ENCODE data around the gene VSX1. TPM values are rescaled to one million over a fixed set of nuclear protein-coding genes. Genes with fewer than 3 reads are reported as not detected.

Gene VSX1
- total RNA-seq, 1 donor from 2014 or later = not detected

DNA sequence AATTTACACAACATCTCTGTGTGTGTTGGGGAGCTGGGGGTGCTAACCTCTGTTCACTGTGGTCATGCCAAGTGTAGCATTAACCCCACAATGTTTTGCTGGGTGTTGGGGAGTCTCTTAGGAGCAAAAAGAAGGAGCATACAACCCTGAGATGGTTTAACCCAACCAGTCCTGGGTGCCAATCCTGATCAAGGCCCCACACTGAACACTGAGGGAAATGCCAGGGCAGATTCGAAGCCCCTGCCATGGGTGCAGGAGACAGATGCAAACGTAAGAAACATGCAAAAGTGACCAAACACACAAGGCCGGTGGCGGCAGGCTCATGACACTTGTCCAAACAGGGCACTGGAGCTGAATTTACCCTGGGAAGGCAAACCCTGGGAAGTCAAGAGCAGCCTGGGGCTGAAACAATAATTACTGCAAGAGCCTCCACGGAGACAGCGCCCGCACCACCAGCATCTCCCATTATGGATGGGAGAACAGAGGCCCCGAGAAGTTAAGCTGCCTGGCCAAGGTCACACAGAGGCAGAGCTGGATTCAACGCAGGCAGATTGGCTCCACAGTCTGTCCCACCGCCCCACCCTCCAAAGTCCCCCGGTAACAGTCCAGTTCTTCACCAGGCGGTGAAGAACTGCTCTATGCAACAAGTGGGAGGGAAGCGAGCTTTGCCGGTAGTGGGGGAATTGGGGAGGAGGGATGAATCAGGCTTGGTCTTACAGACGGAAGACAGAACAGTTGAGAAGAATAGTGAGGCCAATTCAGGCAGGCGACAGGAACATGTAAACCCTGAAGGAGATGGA lies 32.5 kb downstream of the VSX1 start:
- Histone ChIP-seq H3K9ac (ENCODE audit: low read depth in 1 of 3, low read length in 3 of 3) (peak overlapping the region in 2 of 3 donors; percentile 52 to 79), H3K27ac (ENCODE audit: low read depth, low read length) (peak overlapping the region; percentile 61), H3K4me3 (ENCODE audit: low read length in 3 of 3) (peak overlapping the region in 2 of 3 donors; percentile 13 to 35)

GRCh38 chr20:25048519-25048952 lies 33.4 kb downstream of the VSX1 start:
- peaks cover 96 to 99% (median 99%) of the 10 kb centered on the region in 3 donors for H3K4me1 ChIP-seq (ENCODE audit: control insufficient read depth in 3 of 3, insufficient read depth in 3 of 3, low read length in 3 of 3)

More for the DNA sequence above, 32.5 kb downstream of the VSX1 start:
- peaks cover 9 to 24% (median 18%) of the 10 kb centered on the region in 3 donors for H3K36me3 ChIP-seq (ENCODE audit: control insufficient read depth in 3 of 3, insufficient read depth in 3 of 3, low read length in 3 of 3)
- no peaks in the 10 kb centered on the region for H3K9me3 ChIP-seq (ENCODE audit: control insufficient read depth in 3 of 3, low read length in 3 of 3)
- no peaks in the 10 kb centered on the region for H3K27me3 ChIP-seq (ENCODE audit: control insufficient read depth in 3 of 3, insufficient read depth in 3 of 3, low read length in 3 of 3)
- peaks cover 97 to 99% (median 99%) of the 10 kb centered on the region in 3 donors for H3K4me1 ChIP-seq (ENCODE audit: control insufficient read depth in 3 of 3, insufficient read depth in 3 of 3, low read length in 3 of 3)

GRCh38 chr20:25047766-25048165 lies 34.2 kb downstream of the VSX1 start:
- Histone ChIP-seq H3K4me1 (ENCODE audit: control insufficient read depth in 3 of 3, insufficient read depth in 3 of 3, low read length in 3 of 3) (peaks cover 97 to 99% (median 99%) of the 10 kb centered on the region in 3 donors), H3K9me3 (ENCODE audit: control insufficient read depth in 3 of 3, low read length in 3 of 3) (no peaks in the 10 kb centered on the region), H3K27me3 (ENCODE audit: control insufficient read depth in 3 of 3, insufficient read depth in 3 of 3, low read length in 3 of 3) (no peaks in the 10 kb centered on the region), H3K27ac (ENCODE audit: low read depth, low read length) (no peak overlapping the region), H3K36me3 (ENCODE audit: control insufficient read depth in 3 of 3, insufficient read depth in 3 of 3, low read length in 3 of 3) (peaks cover 9 to 24% (median 18%) of the 10 kb centered on the region in 3 donors), H3K4me3 (ENCODE audit: low read length in 3 of 3) (no peak overlapping the region), H3K9ac (ENCODE audit: low read depth in 1 of 3, low read length in 3 of 3) (peak overlapping the region in 2 of 3 donors; percentile 20 to 79)

More at GRCh38 chr20:25048519-25048952, 33.4 kb downstream of the VSX1 start:
- peak overlapping the region; percentile 3 to 79 (median 54) for H3K9ac ChIP-seq (ENCODE audit: low read depth in 1 of 3, low read length in 3 of 3)
- peak overlapping the region; percentile 20 for H3K27ac ChIP-seq (ENCODE audit: low read depth, low read length)
- H3K4me3 ChIP-seq (ENCODE audit: low read length in 3 of 3) = peak overlapping the region in 2 of 3 donors; percentile 2 to 22
- no peaks in the 10 kb centered on the region for H3K27me3 ChIP-seq (ENCODE audit: control insufficient read depth in 3 of 3, insufficient read depth in 3 of 3, low read length in 3 of 3)
- peaks cover 9 to 24% (median 18%) of the 10 kb centered on the region in 3 donors for H3K36me3 ChIP-seq (ENCODE audit: control insufficient read depth in 3 of 3, insufficient read depth in 3 of 3, low read length in 3 of 3)
- no peaks in the 10 kb centered on the region for H3K9me3 ChIP-seq (ENCODE audit: control insufficient read depth in 3 of 3, low read length in 3 of 3)

GRCh38 chr20:25046736-25047666 lies 34.9 kb downstream of the VSX1 start:
- no peaks in the 10 kb centered on the region for H3K27me3 ChIP-seq (ENCODE audit: control insufficient read depth in 3 of 3, insufficient read depth in 3 of 3, low read length in 3 of 3)
- H3K9ac ChIP-seq (ENCODE audit: low read depth in 1 of 3, low read length in 3 of 3) = peak overlapping the region; percentile 30 to 79 (median 61)
- peaks cover 97 to 99% (median 99%) of the 10 kb centered on the region in 3 donors for H3K4me1 ChIP-seq (ENCODE audit: control insufficient read depth in 3 of 3, insufficient read depth in 3 of 3, low read length in 3 of 3)
- H3K9me3 ChIP-seq (ENCODE audit: control insufficient read depth in 3 of 3, low read length in 3 of 3) = no peaks in the 10 kb centered on the region
- H3K36me3 ChIP-seq (ENCODE audit: control insufficient read depth in 3 of 3, insufficient read depth in 3 of 3, low read length in 3 of 3) = peaks cover 9 to 24% (median 18%) of the 10 kb centered on the region in 3 donors
- H3K27ac ChIP-seq (ENCODE audit: low read depth, low read length) = peak overlapping the region; percentile 92
- no peak overlapping the region for H3K4me3 ChIP-seq (ENCODE audit: low read length in 3 of 3)

DNA sequence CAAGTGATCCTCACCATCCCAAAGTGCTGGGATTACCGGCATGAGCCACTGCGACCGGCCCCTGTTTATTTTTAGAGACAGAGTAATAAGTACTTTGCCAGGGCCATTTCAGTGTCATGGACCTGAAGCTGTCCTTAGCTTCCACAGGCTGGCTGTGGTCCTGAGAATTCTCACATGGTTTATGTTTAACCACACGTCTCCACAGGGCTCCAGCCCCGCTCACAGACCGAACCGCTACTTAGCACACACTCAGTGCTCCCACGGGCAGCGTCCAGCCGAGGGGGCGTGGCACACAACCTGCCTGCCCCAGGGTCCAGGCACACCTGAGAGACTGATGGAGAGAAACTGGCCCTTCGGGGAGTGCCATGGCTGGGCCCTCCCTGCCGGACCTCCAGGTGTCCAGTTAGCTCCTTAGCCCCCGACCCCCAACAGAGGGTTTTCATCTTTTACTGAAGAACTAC lies 35.7 kb downstream of the VSX1 start:
- H3K4me3 ChIP-seq (ENCODE audit: low read length in 3 of 3) = peak overlapping the region in 1 of 3 donors; percentile 41
- H3K27ac ChIP-seq (ENCODE audit: low read depth, low read length) = peak overlapping the region; percentile 92
- peak overlapping the region in 2 of 3 donors; percentile 61 to 79 for H3K9ac ChIP-seq (ENCODE audit: low read depth in 1 of 3, low read length in 3 of 3)
- H3K36me3 ChIP-seq (ENCODE audit: control insufficient read depth in 3 of 3, insufficient read depth in 3 of 3, low read length in 3 of 3) = peaks cover 9 to 21% (median 15%) of the 10 kb centered on the region in 3 donors
- H3K27me3 ChIP-seq (ENCODE audit: control insufficient read depth in 3 of 3, insufficient read depth in 3 of 3, low read length in 3 of 3) = no peaks in the 10 kb centered on the region
- H3K9me3 ChIP-seq (ENCODE audit: control insufficient read depth in 3 of 3, low read length in 3 of 3) = no peaks in the 10 kb centered on the region
- H3K4me1 ChIP-seq (ENCODE audit: control insufficient read depth in 3 of 3, insufficient read depth in 3 of 3, low read length in 3 of 3) = peaks cover 97 to 99% (median 99%) of the 10 kb centered on the region in 3 donors

GRCh38 chr20:25045343-25045712 lies 36.6 kb downstream of the VSX1 start:
- Histone ChIP-seq H3K36me3 (ENCODE audit: control insufficient read depth in 3 of 3, insufficient read depth in 3 of 3, low read length in 3 of 3) (peaks cover 9 to 18% (median 15%) of the 10 kb centered on the region in 3 donors), H3K9me3 (ENCODE audit: control insufficient read depth in 3 of 3, low read length in 3 of 3) (no peaks in the 10 kb centered on the region), H3K27me3 (ENCODE audit: control insufficient read depth in 3 of 3, insufficient read depth in 3 of 3, low read length in 3 of 3) (no peaks in the 10 kb centered on the region), H3K4me3 (ENCODE audit: low read length in 3 of 3) (peak overlapping the region in 1 of 3 donors; percentile 49), H3K4me1 (ENCODE audit: control insufficient read depth in 3 of 3, insufficient read depth in 3 of 3, low read length in 3 of 3) (peaks cover 95 to 98% (median 97%) of the 10 kb centered on the region in 3 donors), H3K9ac (ENCODE audit: low read depth in 1 of 3, low read length in 3 of 3) (peak overlapping the region; percentile 42 to 83 (median 65)), H3K27ac (ENCODE audit: low read depth, low read length) (peak overlapping the region; percentile 92)

GRCh38 chr20:25044660-25045342 lies 37.1 kb downstream of the VSX1 start:
- no peaks in the 10 kb centered on the region for H3K27me3 ChIP-seq (ENCODE audit: control insufficient read depth in 3 of 3, insufficient read depth in 3 of 3, low read length in 3 of 3)
- peaks cover 9 to 18% (median 15%) of the 10 kb centered on the region in 3 donors for H3K36me3 ChIP-seq (ENCODE audit: control insufficient read depth in 3 of 3, insufficient read depth in 3 of 3, low read length in 3 of 3)
- H3K9ac ChIP-seq (ENCODE audit: low read depth in 1 of 3, low read length in 3 of 3) = peak overlapping the region; percentile 42 to 83 (median 63)
- peaks cover 95 to 97% (median 97%) of the 10 kb centered on the region in 3 donors for H3K4me1 ChIP-seq (ENCODE audit: control insufficient read depth in 3 of 3, insufficient read depth in 3 of 3, low read length in 3 of 3)
- no peaks in the 10 kb centered on the region for H3K9me3 ChIP-seq (ENCODE audit: control insufficient read depth in 3 of 3, low read length in 3 of 3)
- H3K27ac ChIP-seq (ENCODE audit: low read depth, low read length) = peak overlapping the region; percentile 92
- H3K4me3 ChIP-seq (ENCODE audit: low read length in 3 of 3) = peak overlapping the region in 2 of 3 donors; percentile 23 to 49

GRCh38 chr20:25044261-25044560 lies 37.7 kb downstream of the VSX1 start:
- H3K9me3 ChIP-seq (ENCODE audit: control insufficient read depth in 3 of 3, low read length in 3 of 3) = no peaks in the 10 kb centered on the region
- peaks cover 95 to 97% (median 96%) of the 10 kb centered on the region in 3 donors for H3K4me1 ChIP-seq (ENCODE audit: control insufficient read depth in 3 of 3, insufficient read depth in 3 of 3, low read length in 3 of 3)
- H3K36me3 ChIP-seq (ENCODE audit: control insufficient read depth in 3 of 3, insufficient read depth in 3 of 3, low read length in 3 of 3) = peaks cover 9 to 18% (median 15%) of the 10 kb centered on the region in 3 donors
- peak overlapping the region in 1 of 3 donors; percentile 7 for H3K4me3 ChIP-seq (ENCODE audit: low read length in 3 of 3)
- no peaks in the 10 kb centered on the region for H3K27me3 ChIP-seq (ENCODE audit: control insufficient read depth in 3 of 3, insufficient read depth in 3 of 3, low read length in 3 of 3)
- peak overlapping the region; percentile 92 for H3K27ac ChIP-seq (ENCODE audit: low read depth, low read length)
- peak overlapping the region; percentile 42 to 83 (median 63) for H3K9ac ChIP-seq (ENCODE audit: low read depth in 1 of 3, low read length in 3 of 3)

All from skeletal muscle tissue (tissue), 4 donors.